Body of pancreas (tissue), 4 donors: ENCODE measurements around the gene UBA52. TPM values are rescaled to one million over a fixed set of nuclear protein-coding genes. Genes with fewer than 3 reads are reported as not detected.

Source experiments
- ATAC-seq: fragments of 150-250 bp; one replicate; pipeline ENCODE4 v1.9.1; 2016
- DNase-seq, 4 donors: peaks; one replicate each; pipeline ENCODE4 v3.0.0-alpha.2; 2019
- H3K27ac ChIP-seq, 4 donors: fragments of 200-600 bp; sonication (generic); 1 replicate in 3 of 4; 2 replicates in 1 of 4; pipeline versions ENCODE4 v1.5.1 to v1.6.1; 2016 to 2019; ENCODE audit warnings: mild to moderate bottlenecking in 1 of 4, mixed read lengths in 1 of 4, moderate library complexity in 1 of 4
- H3K27me3 ChIP-seq, 2 donors: fragments of 200-600 bp; sonication (generic); one replicate each; pipeline ENCODE4 v1.6.0; 2016; ENCODE audit warnings: mild to moderate bottlenecking in 1 of 2
- H3K36me3 ChIP-seq, 2 donors: fragments of 200-600 bp; sonication (generic); replicated peaks in 1 of 2; 2 replicates each; pipeline ENCODE4 v1.5.1; 2016; ENCODE audit warnings: low read depth in 2 of 2; ENCODE audit not compliant: insufficient read depth in 1 of 2
- H3K4me1 ChIP-seq: fragments of 200-600 bp; sonication (generic); one replicate; pipeline ENCODE4 v1.6.0; 2016
- H3K4me3 ChIP-seq, 2 donors: fragments of 200-600 bp; sonication (generic); 1 replicate in 1 of 2; 2 replicates in 1 of 2; pipeline ENCODE4 v1.5.1; 2016 to 2019
- H3K9me3 ChIP-seq, 3 donors: fragments of 200-600 bp; sonication (generic); 1 replicate in 2 of 3; 2 replicates in 1 of 3; pipeline ENCODE4 v1.5.1; 2016
- CTCF ChIP-seq, 7 experiments: fragments of 450-650 bp in 4 of 7; fragments of 200-600 bp in 3 of 7; sonication (generic) in 3 of 7; IDR thresholded peaks; one replicate each; pipeline ENCODE4 v1.5.1; 2016 to 2019; ENCODE audit warnings: antibody characterized with exemption in 7 of 7
- POLR2A ChIP-seq, 3 donors: fragments of 450-650 bp; IDR thresholded peaks; one replicate each; pipeline ENCODE4 v1.6.1; 2016; ENCODE audit warnings: antibody characterized with exemption in 3 of 3, mild to moderate bottlenecking in 2 of 3
- WGBS, 2 donors: methylation state at CpG; one replicate each; pipeline ENCODE4 v1.1.5; 2017; 5-methylcytosine and 5-hydroxymethylcytosine counted together
- intact Hi-C: fragments of 100-400 bp; cut with DNase I; formaldehyde crosslinking; loops from one replicate; pipeline ENCODE4 v1.15.1; 2023
- total RNA-seq, 2 donors: library from RNA; depleted of rRNA; stranded (reverse); fragments of >200 nt; gene quantifications; one replicate each; pipeline ENCODE4 v1.1.0, GENCODE V29; 2016

UBA52 gene
- total RNA-seq, 2 donors from 2014 or later = 242 to 358 TPM

GRCh38 chr19:18626906-18627305 is 55.2 kb downstream of the UBA52 start:
- Histone ChIP-seq H3K4me1 (no peaks in the 10 kb centered on the region), H3K27me3 (no peaks in the 10 kb centered on the region), H3K27ac (no peak overlapping the region), H3K4me3 (no peak overlapping the region), H3K9me3 (no peaks in the 10 kb centered on the region), H3K36me3 (no peaks in the 10 kb centered on the region)
- intact Hi-C loops = no loop called here
- TF ChIP-seq CTCF (IDR thresholded peaks at IDR 0.05) (no peak), POLR2A (IDR thresholded peaks at IDR 0.05) (no peak)
- DNase-seq (no peak), ATAC-seq (no peak)
- 63 to 72% methylated on average over 2 of the region's 2 CpGs for WGBS, 2 donors

Other genes with a start within 250 kb of the UBA52 start
- gene LSM4, start 248.8 kb upstream of the UBA52 start, total RNA-seq = 10 to 100 TPM; 45.7 to 94.6 TPM
- 10 to 100 TPM; 22.1 to 37.6 TPM for gene PGPEP1, start 231.3 kb upstream of the UBA52 start, total RNA-seq
- 10 to 100 TPM; 40.5 to 86.1 TPM for gene GDF15, start 185.7 kb upstream of the UBA52 start, total RNA-seq
- 1 to 10 TPM in 1 of 2 donors, not detected in 1; 4.4 TPM for gene LRRC25, start 174.2 kb upstream of the UBA52 start, total RNA-seq
- gene SSBP4, start 152.5 kb upstream of the UBA52 start, total RNA-seq = 10 to 100 TPM; 50.1 to 63.9 TPM
- 10 to 100 TPM; 52.7 to 72.8 TPM for gene ISYNA1, start 133.7 kb upstream of the UBA52 start, total RNA-seq
- gene ELL, start 49.8 kb upstream of the UBA52 start, total RNA-seq = 10 to 100 TPM; 12.5 to 14.2 TPM
- 100 to 1,000 TPM; 235 to 247 TPM for gene FKBP8, start 28.3 kb upstream of the UBA52 start, total RNA-seq
- gene KXD1, start 14.0 kb upstream of the UBA52 start, total RNA-seq = 10 to 100 TPM; 62.6 to 71.1 TPM
- 100 to 1,000 TPM; 146 to 214 TPM for gene REX1BD, start 16.9 kb downstream of the UBA52 start, total RNA-seq
- 10 to 100 TPM; 23.3 to 40.2 TPM for gene CRLF1, start 34.9 kb downstream of the UBA52 start, total RNA-seq
- 1 to 10 TPM in 1 of 2 donors, under 1 TPM in 1; 0.66 to 2.1 TPM for gene TMEM59L, start 41.0 kb downstream of the UBA52 start, total RNA-seq
- 1 to 10 TPM; 3.6 to 8.9 TPM for gene KLHL26, start 65.2 kb downstream of the UBA52 start, total RNA-seq
- gene CRTC1, start 111.8 kb downstream of the UBA52 start, total RNA-seq = 1 to 10 TPM; 4.9 to 6.5 TPM
- gene COMP, start 219.4 kb downstream of the UBA52 start, total RNA-seq = 1 to 10 TPM in 1 of 2 donors, under 1 TPM in 1; 0.33 to 6.0 TPM